HepG2 (cell line): ENCODE results near the gene DRD3. TPM values are rescaled to one million over a fixed set of nuclear protein-coding genes. Genes with fewer than 3 reads are reported as not detected.
A peak's percentile ranks its signal among the peaks of the same experiment; 100 is the strongest.

Experiments
- ARID2 ChIP-seq: sonication (generic); formaldehyde crosslinking; IDR thresholded peaks from 2 replicates; pipeline ENCODE4 v1.8.1; 2022; ENCODE audit warnings: mild to moderate bottlenecking, missing genetic modification reagents, borderline replicate concordance
- ATM ChIP-seq: fragments of 450-650 bp; IDR thresholded peaks from 2 replicates; pipeline ENCODE4 v1.7.1; 2017; ENCODE audit warnings: mild to moderate bottlenecking, borderline replicate concordance
- BCL6 ChIP-seq: IDR thresholded peaks from 2 replicates; pipeline ENCODE4 v1.6.1; 2016; ENCODE audit warnings: missing genetic modification reagents, missing compliant biosample characterization
- CENPT ChIP-seq: sonication (generic); formaldehyde crosslinking; IDR thresholded peaks from 2 replicates; pipeline ENCODE4 v1.8.0; 2022; ENCODE audit warnings: low read depth, mild to moderate bottlenecking, moderate library complexity, missing genetic modification reagents
- GATAD1 ChIP-seq: IDR thresholded peaks from 2 replicates; pipeline ENCODE4 v1.6.1; 2016; ENCODE audit warnings: missing genetic modification reagents, missing compliant biosample characterization
- IRX3 ChIP-seq: sonication (generic); formaldehyde crosslinking; IDR thresholded peaks from 2 replicates; pipeline ENCODE4 v1.8.1; 2023; ENCODE audit warnings: mild to moderate bottlenecking, low read depth, missing genetic modification reagents, borderline replicate concordance
- NFYB ChIP-seq: sonication (generic); formaldehyde crosslinking; IDR thresholded peaks from 2 replicates; pipeline ENCODE4 v1.4.0; 2020; ENCODE audit warnings: missing genetic modification reagents
- POLR2A ChIP-seq, 2 experiments: IDR thresholded peaks; 2 replicates each; pipeline ENCODE4 v1.6.1; 2011; ENCODE audit warnings: low read depth in 2 of 2, low read length in 2 of 2, mild to moderate bottlenecking in 1 of 2, moderate library complexity in 1 of 2; ENCODE audit not compliant: insufficient read depth in 1 of 2
- RBAK ChIP-seq: sonication (generic); formaldehyde crosslinking; IDR thresholded peaks from 2 replicates; pipeline ENCODE4 v1.5.1; 2020; ENCODE audit warnings: mild to moderate bottlenecking, missing genetic modification reagents
- RXRB ChIP-seq: IDR thresholded peaks from 2 replicates; pipeline ENCODE4 v1.6.1; 2016; ENCODE audit warnings: borderline replicate concordance, missing genetic modification reagents, missing compliant biosample characterization
- ZBTB3 ChIP-seq: sonication (generic); formaldehyde crosslinking; IDR thresholded peaks from 2 replicates; pipeline ENCODE4 v1.4.0; 2020; ENCODE audit warnings: low read depth, mild to moderate bottlenecking, moderate library complexity, missing genetic modification reagents, borderline replicate concordance
- ZMYM4 ChIP-seq: sonication (generic); formaldehyde crosslinking; IDR thresholded peaks from 2 replicates; pipeline ENCODE4 v1.8.1; 2023; ENCODE audit warnings: mild to moderate bottlenecking, missing genetic modification reagents
- ZNF432 ChIP-seq: sonication (generic); formaldehyde crosslinking; IDR thresholded peaks from 2 replicates; pipeline ENCODE4 v1.5.0; 2020; ENCODE audit warnings: missing genetic modification reagents, mild to moderate bottlenecking, borderline replicate concordance
- ZNF547 ChIP-seq: sonication (generic); formaldehyde crosslinking; IDR thresholded peaks from 2 replicates; pipeline ENCODE4 v1.5.1; 2020; ENCODE audit warnings: mild to moderate bottlenecking, missing genetic modification reagents
- ZNF749 ChIP-seq: sonication (generic); formaldehyde crosslinking; IDR thresholded peaks from 2 replicates; pipeline ENCODE4 v1.8.0; 2022; ENCODE audit warnings: mild to moderate bottlenecking, missing genetic modification reagents, moderate library complexity, borderline replicate concordance
- ZSCAN12 ChIP-seq: sonication (generic); formaldehyde crosslinking; IDR thresholded peaks from 2 replicates; pipeline ENCODE4 v1.9.0; 2021; ENCODE audit warnings: mild to moderate bottlenecking, missing genetic modification reagents
- polyA plus RNA-seq, 8 experiments: library from polyadenylated mRNA; depleted of rRNA in 3 of 8; stranded (reverse) in 7 of 8; unstranded in 1 of 8; fragments of >200 nt; fragmentation: Illumina TruSeq in 4 of 8; extraction: Trizol in 4 of 8; gene quantifications; 2 replicates each; pipeline versions ENCODE4 v1.2.1 to v1.2.3, GENCODE V29; 2011 to 2016; ENCODE audit warnings: low read depth in 4 of 8, missing spikeins in 1 of 8, mixed read lengths in 1 of 8; ENCODE audit not compliant: insufficient read depth in 1 of 8
- total RNA-seq, 5 experiments: library from RNA; depleted of rRNA; stranded (reverse); fragments of >200 nt; fragmentation: Illumina TruSeq; extraction: Trizol; gene quantifications; 2 replicates each; pipeline ENCODE4 v1.2.3, GENCODE V29; 2016; ENCODE audit warnings: low read depth in 1 of 5
- TF ChIP-seq, protein P1 (sequence below): sonication (generic); formaldehyde crosslinking; IDR thresholded peaks from 2 replicates; pipeline ENCODE4 v1.5.1; 2020; ENCODE audit warnings: missing genetic modification reagents, mild to moderate bottlenecking, borderline replicate concordance
- TF ChIP-seq, protein P2 (sequence below): sonication (generic); formaldehyde crosslinking; IDR thresholded peaks from 2 replicates; pipeline ENCODE4 v1.5.0; 2020; ENCODE audit warnings: mild to moderate bottlenecking, missing genetic modification reagents, borderline replicate concordance
- TF ChIP-seq, protein P3 (sequence below): sonication (generic); formaldehyde crosslinking; IDR thresholded peaks from 2 replicates; pipeline ENCODE4 v1.9.0; 2021; ENCODE audit warnings: missing genetic modification reagents, borderline replicate concordance
- TF ChIP-seq, protein P4 (sequence below): sonication (generic); formaldehyde crosslinking; IDR thresholded peaks from 2 replicates; pipeline ENCODE4 v1.4.0; 2020; ENCODE audit warnings: mild to moderate bottlenecking, missing genetic modification reagents
- TF ChIP-seq, protein P5 (sequence below): sonication (generic); formaldehyde crosslinking; IDR thresholded peaks from 2 replicates; pipeline ENCODE4 v1.8.0; 2022; ENCODE audit warnings: mild to moderate bottlenecking, missing genetic modification reagents, borderline replicate concordance

DRD3 gene
- total and polyA plus RNA-seq, 2 of the 13 experiments (the other 11 are each of a cell fraction or from before 2014, with no cell fraction given), result not detected

DNA sequence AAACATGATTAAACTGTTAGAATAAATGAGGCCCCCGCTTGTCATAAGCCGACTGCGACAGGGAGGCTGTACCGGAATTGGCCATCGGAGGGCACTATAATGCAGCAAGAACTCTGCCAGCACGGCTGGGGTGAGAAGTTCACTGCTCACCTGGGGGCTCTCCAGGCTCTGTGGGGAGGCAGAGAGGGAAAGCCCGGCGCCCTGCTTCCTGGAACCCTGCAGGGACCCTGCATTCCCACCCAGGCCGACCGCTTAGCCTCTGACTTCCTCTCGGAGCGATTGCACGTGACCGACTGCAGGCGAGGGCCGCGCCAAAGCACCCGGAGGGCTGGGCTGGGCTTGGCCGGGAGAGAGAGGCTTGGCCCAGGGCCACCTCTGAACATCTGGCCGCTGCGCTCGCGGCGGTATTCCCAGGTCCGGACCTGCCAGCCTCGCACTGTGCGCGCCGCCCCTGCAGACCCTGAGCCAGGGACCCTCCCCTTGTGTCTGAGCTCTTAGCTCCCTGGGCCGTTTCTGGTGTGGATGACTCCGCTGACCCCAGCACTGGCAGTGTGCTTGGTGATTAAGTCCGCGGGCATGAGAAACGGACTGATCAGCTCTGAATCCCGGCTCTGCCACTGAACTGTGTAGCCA is 26.2 kb downstream of the DRD3 start (continued):
- TF ChIP-seq BCL6 (CRISPR knock-in tag) (no peak), ZSCAN12 (CRISPR knock-in tag) (no peak), IRX3 (no peak), CENPT (CRISPR knock-in tag) (no peak), ARID2 (CRISPR knock-in tag) (no peak), POLR2A (IDR thresholded peaks at IDR 0.05; ENCODE audit: insufficient read depth in 1 of 2, low read depth in 2 of 2, low read length in 2 of 2) (no peak), RBAK (no peak), RXRB (CRISPR knock-in tag) (peak; percentile 76; the same call in 1 of the 2 replicates), ZNF547 (CRISPR knock-in tag) (peak; percentile 86; the same call in 1 of the 2 replicates), ZBTB3 (CRISPR knock-in tag) (no peak), ZNF749 (CRISPR knock-in tag) (no peak), ATM (no peak), ZNF432 (no peak), ZMYM4 (peak; percentile 76; the same call in 1 of the 2 replicates), NFYB (CRISPR knock-in tag) (no peak), GATAD1 (CRISPR knock-in tag) (no peak)
- TF ChIP-seq, protein P1, sequence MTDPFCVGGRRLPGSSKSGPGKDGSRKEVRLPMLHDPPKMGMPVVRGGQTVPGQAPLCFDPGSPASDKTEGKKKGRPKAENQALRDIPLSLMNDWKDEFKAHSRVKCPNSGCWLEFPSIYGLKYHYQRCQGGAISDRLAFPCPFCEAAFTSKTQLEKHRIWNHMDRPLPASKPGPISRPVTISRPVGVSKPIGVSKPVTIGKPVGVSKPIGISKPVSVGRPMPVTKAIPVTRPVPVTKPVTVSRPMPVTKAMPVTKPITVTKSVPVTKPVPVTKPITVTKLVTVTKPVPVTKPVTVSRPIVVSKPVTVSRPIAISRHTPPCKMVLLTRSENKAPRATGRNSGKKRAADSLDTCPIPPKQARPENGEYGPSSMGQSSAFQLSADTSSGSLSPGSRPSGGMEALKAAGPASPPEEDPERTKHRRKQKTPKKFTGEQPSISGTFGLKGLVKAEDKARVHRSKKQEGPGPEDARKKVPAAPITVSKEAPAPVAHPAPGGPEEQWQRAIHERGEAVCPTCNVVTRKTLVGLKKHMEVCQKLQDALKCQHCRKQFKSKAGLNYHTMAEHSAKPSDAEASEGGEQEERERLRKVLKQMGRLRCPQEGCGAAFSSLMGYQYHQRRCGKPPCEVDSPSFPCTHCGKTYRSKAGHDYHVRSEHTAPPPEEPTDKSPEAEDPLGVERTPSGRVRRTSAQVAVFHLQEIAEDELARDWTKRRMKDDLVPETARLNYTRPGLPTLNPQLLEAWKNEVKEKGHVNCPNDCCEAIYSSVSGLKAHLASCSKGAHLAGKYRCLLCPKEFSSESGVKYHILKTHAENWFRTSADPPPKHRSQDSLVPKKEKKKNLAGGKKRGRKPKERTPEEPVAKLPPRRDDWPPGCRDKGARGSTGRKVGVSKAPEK, result no peak
- TF ChIP-seq, protein P2, sequence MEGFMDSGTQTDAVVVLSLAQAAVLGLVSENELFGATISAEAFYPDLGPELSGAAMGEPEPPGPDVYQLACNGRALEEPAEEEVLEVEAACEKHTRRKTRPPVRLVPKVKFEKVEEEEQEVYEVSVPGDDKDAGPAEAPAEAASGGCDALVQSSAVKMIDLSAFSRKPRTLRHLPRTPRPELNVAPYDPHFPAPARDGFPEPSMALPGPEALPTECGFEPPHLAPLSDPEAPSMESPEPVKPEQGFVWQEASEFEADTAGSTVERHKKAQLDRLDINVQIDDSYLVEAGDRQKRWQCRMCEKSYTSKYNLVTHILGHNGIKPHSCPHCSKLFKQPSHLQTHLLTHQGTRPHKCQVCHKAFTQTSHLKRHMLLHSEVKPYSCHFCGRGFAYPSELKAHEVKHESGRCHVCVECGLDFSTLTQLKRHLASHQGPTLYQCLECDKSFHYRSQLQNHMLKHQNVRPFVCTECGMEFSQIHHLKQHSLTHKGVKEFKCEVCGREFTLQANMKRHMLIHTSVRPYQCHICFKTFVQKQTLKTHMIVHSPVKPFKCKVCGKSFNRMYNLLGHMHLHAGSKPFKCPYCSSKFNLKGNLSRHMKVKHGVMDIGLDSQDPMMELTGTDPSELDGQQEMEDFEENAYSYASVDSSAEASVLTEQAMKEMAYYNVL, result no peak
- TF ChIP-seq, protein P3, sequence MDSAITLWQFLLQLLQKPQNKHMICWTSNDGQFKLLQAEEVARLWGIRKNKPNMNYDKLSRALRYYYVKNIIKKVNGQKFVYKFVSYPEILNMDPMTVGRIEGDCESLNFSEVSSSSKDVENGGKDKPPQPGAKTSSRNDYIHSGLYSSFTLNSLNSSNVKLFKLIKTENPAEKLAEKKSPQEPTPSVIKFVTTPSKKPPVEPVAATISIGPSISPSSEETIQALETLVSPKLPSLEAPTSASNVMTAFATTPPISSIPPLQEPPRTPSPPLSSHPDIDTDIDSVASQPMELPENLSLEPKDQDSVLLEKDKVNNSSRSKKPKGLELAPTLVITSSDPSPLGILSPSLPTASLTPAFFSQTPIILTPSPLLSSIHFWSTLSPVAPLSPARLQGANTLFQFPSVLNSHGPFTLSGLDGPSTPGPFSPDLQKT (CRISPR knock-in tag), result no peak
- TF ChIP-seq, protein P4, sequence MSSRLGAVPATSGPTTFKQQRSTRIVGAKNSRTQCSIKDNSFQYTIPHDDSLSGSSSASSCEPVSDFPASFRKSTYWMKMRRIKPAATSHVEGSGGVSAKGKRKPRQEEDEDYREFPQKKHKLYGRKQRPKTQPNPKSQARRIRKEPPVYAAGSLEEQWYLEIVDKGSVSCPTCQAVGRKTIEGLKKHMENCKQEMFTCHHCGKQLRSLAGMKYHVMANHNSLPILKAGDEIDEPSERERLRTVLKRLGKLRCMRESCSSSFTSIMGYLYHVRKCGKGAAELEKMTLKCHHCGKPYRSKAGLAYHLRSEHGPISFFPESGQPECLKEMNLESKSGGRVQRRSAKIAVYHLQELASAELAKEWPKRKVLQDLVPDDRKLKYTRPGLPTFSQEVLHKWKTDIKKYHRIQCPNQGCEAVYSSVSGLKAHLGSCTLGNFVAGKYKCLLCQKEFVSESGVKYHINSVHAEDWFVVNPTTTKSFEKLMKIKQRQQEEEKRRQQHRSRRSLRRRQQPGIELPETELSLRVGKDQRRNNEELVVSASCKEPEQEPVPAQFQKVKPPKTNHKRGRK, result peak; percentile 70; the same call in 1 of the 2 replicates
- TF ChIP-seq, protein P5, sequence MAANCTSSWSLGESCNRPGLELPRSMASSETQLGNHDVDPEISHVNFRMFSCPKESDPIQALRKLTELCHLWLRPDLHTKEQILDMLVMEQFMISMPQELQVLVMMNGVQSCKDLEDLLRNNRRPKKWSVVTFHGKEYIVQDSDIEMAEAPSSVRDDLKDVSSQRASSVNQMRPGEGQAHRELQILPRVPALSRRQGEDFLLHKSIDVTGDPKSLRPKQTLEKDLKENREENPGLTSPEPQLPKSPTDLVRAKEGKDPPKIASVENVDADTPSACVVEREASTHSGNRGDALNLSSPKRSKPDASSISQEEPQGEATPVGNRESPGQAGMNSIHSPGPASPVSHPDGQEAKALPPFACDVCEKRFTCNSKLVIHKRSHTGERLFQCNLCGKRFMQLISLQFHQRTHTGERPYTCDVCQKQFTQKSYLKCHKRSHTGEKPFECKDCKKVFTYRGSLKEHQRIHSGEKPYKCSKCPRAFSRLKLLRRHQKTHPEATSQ (CRISPR knock-in tag), result no peak
